ENCODE results near the gene WBP4.
"Not testable (repeated sequence)": the region's sequence is repeated elsewhere in the genome, so short reads cannot be mapped to it uniquely, and the experiment has no call there.

Gene WBP4, protein sequence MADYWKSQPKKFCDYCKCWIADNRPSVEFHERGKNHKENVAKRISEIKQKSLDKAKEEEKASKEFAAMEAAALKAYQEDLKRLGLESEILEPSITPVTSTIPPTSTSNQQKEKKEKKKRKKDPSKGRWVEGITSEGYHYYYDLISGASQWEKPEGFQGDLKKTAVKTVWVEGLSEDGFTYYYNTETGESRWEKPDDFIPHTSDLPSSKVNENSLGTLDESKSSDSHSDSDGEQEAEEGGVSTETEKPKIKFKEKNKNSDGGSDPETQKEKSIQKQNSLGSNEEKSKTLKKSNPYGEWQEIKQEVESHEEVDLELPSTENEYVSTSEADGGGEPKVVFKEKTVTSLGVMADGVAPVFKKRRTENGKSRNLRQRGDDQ

DNA sequence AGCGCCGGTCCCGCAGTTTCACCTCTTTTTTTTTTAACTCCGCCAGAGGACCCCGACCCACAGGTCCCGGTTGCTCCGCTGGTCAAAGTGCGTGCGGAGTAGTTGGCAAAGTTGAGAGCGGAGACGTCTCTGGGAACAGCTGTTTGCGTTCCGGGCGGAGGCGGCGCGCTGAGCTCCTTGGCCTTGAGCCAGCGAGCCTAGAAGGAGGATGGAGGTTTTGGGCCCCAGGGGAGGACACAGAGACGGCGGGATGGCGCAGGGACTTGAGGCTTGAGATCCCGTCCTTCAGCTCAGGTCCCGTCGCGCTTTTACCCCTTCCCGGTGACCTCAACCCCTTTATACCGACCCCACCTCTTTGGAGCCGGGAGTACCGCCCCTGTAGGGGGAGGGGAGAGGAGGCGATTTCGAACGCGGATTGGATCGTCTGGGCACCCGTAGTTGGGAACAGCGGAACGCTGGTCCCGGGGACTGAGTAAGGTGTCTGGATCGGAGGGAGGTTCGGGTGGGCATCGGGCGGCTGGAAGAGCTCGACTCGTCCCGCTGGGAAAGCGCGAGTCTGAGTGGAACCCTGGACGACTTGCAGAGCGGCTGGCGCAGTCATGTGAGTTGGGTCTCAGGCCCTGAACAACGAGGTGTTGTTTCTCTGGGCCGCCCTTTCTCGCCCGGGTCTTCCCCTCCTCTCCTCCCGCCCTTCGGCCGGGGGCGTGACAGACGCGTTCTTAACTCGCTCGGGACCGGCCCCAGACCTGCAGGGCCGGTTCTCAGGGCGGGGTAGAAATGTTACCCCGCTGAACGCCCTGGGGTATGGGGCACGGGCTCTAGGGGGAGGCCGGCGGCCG lies at the start of gene WBP4:
TSS of gene WBP4 (plus strand) at position 435 of the 839 bp plus-strand sequence. CDS start at position 600, 165 bp downstream.
- peak; percentile 87 to 95 for DNase-seq

DNA sequence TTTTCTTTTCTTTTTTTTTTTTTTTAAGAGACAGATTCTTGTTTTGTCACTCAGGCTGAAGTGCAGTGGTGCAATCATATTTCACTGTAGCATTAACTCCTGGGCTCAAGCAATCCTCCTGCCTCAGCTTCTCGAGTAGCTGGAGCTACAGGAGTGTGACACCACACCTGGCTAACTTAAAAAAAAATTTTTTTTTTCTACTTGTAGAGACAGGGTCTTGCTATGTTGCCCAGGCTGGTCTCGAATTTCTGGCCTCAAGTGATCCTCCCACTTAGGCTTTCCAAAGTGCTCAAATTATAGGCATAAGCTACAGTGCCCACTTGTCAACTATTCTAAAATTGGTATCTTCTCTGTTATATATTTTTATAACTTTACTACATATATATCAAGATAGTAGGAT lies 48.8 kb upstream of the WBP4 start:
- no peak for DNase-seq

DNA sequence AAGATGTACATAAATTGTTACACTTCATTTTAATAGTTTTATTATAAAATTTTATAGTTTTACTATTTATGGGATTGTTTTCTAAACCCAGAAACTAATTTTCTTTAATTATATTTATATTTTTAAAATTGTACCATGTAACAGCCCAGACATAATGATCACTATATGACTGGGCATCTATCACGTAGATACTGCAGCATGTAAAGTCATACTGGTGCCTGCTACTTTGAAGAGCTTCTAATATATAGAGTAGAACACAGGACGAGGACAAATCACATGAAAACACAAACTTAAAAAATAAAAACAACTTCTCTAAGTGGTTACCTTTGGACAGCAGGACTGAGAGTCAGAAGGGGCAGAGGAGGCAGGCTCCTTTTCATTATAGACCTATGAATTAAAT lies 47.5 kb upstream of the WBP4 start:
- no peak for DNase-seq

DNA sequence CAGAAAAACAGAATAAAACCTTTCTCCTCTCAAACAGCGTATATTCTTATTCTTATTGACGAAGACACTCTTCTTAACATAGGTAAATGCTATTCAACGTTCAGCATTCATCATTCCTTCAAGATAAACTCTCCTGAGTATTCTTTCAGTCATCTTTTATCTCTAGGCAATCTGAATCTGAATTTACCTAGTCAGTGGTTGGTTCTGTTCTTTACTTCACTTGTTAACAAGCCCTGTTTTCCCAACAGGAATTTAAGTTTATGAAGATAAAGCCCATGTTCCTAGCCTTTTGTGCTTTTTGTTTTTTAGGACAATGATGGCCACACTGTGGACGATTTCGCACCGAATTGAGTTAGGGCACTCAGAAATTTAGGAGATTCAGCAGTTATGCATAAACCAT lies 45.4 kb upstream of the WBP4 start:
- DNase-seq = no peak

DNA sequence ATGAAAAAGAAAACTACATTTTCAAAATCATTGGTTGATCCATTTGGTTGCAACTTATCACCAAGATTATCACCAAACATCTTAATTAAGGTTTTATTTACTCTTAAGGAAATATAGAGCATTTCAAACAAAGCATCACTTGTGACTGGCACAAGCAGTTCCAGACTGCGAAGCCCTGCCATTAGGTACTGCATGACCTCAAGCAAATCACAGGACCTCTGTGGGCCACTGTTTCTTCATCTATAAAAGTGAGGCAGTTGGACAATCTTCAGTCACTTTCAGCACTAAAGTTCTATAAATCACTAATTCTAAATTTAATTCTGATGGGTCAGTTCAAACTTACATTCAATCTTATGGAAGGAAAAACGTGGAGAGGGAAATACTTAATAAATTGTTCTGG lies 44.1 kb upstream of the WBP4 start:
- DNase-seq = no peak

DNA sequence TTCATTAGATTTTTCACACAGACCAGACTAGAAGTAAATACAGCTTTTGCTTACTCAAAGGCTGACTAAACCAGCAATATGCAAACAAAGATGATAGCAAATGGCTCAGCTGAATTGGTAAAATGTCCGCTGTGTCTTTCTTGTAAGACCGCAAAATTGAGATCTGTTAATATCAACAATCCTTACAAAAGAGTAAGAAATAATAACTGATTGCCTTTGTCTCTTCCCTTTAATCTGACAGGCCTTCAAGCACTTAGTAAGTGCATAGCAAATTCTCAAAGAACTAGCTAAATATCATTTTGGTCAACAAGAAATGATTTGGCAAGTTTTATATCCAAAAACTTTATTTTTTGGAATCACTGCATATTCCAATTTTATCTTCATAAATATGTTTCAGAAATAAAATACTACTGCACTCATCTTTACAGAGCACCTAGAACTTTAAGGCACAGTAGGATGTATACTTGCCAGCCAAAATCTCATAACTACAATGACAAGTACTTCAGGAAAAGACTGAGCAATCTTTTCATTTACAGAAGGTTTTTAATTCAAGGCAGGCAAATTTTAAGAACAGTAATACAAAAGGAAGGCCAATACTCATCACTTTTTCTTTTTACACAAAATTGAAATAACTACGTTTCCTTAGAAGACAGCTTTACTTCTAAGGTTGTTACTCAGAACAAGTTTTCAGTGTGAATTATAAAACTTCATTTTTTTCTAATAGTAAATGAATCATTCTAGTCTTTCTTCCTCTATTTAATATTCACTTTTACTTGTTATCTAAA lies 43.3 kb upstream of the WBP4 start:
- no peak for DNase-seq

DNA sequence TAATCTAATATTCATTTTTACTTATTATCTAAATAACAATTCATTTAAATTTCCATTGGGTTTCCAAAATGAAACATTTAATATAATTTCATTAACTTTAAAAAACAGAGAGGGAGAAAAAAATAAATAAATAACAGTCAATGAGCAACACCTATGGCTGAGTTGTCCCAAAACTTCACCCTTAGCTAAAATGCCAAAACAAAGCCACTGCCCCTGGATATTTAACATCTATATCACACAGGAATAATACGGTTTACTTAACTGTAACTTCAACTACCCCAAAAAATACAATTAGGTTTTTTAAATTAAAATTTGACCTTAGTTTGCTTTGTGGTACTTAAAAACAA lies 42.7 kb upstream of the WBP4 start:
- DNase-seq = no peak

DNA sequence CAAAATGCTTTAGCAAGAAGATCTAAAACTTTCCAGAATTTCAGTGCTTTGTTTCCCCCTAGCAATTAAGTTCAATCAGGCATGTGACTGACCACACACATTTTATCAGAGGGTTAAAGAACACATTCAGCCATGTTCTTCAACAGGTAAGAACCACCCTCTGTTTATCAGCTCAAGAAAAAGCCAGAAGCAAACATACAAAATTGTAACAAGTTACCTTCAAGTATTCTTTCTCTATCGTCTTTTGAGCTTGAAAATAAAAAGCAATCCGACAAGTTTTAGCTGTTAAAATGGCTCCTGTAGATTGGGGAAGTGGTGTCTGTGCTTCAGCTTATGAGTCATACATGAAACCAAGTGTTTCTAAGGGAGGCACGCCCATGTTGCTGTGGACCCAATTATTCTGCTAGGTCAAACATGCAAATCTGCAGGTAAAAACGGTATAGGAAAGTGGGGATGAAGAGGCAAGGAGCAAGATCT lies 42.3 kb upstream of the WBP4 start, which contains the start of gene ELF1:
TSS of gene ELF1 (minus strand) at position 306 of the 477 bp plus-strand sequence. CDS start 37,262 bp downstream, outside the sequence.
- DNase-seq = peak; percentile 13 to 42

DNA sequence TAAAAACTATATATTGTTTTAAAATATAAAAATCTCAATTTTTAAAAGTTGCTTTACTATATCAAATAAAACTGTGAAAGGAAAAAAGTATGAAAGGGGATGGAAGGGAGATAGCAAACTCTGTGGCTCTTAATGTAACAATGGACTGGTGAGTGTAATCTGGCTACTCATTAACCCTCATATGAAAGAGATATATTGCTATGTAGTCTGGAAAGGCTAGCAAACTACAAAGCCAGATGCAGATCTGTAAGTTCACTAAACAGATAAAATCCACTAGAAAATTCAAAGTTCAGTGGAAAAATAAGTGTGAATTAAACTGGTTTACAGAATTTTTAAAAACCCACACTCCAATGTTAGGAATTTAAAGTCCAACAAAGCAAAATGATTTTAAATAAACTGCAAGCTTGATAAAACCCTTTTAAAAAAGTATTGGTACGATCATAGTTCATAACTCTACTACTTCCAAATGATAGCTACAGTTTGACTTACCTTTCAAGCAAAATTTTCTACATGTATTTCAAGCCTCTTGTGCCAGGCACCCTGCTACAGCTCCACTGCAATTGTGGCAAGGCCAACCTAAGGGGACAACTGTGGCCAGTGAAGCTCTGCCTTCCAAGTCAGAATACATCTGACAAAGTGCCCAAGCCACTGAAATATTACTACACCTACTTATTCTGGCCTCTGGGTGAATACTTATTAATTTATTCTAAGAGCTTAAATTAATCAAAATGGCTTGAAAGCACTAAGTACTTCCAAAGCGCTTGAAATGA lies 41.5 kb upstream of the WBP4 start:
- no peak for DNase-seq

DNA sequence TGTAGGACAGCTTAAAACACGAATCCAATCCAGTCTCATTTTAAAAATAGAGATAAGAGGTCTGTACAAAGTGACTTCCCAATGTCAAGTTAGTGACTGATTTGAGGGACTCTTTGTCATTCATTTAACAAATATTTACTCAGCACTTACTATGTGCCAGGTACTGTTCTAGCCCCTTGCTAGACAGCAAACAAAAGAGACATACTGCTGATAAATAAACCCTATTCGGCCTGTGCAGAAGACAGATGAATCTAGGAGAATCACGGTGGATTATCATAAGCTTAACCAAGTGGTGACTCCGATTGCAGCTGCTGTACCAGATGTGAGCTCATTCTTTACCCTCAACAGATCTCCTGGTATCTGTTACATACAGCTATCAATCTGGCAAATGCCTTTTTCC lies 35.8 kb upstream of the WBP4 start:
- DNase-seq = no peak

DNA sequence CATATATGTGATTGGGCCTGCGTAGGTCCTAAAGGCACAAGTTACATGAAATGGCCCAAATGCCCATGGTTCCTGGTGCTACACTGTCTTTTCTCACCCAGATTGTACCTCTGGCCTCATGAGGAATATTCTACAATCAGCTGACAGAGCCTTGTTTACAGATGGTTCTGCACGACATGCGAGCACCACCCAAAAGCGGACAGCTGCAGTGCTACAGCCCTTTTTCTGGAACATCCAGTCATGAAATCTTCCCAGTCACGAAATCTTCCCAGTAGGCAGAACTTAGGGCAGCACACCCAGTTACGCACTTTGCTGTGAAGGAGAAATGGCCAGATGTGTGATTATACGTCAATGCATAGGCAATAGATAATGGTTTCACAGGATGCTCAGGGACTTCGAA lies 34.5 kb upstream of the WBP4 start:
- no peak for DNase-seq

DNA sequence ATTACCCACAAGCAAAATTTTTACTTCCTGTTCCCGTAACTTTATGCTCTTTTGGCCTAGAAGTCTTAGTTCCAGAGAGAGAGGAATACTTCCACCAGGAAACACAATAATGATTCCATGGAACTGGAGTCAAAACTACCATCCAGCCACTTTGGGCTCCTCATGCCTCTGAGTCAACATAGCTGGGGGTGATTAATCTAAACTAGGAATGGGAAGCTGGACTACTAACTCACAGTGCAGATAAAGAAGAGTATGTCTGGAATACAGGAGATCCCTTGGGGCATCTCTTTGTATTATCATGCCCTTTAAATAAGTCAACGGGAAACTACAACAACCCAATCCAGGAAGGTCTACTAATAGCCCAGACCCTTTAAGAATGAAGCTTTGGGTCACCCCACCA lies 33.3 kb upstream of the WBP4 start:
- DNase-seq = no peak

DNA sequence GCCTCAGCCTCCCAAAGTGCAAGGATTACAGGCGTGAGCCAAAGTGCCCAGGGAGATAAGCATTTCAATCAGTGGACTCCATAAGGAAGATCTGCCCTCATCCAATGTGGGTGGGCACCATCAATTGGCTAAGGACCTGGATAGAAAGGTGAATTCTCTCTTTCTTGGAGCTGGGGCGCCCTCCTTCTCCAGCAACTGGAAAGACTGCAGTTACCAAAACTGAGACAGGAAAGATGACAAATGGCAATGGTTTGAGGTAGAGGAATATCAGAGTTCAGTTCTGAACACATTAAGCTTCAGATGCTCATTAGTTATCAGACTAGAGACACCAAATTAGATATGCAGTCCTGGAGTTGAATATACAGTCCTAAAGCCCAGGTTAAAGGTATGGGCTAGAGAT lies 31.7 kb upstream of the WBP4 start:
- DNase-seq = no peak

DNA sequence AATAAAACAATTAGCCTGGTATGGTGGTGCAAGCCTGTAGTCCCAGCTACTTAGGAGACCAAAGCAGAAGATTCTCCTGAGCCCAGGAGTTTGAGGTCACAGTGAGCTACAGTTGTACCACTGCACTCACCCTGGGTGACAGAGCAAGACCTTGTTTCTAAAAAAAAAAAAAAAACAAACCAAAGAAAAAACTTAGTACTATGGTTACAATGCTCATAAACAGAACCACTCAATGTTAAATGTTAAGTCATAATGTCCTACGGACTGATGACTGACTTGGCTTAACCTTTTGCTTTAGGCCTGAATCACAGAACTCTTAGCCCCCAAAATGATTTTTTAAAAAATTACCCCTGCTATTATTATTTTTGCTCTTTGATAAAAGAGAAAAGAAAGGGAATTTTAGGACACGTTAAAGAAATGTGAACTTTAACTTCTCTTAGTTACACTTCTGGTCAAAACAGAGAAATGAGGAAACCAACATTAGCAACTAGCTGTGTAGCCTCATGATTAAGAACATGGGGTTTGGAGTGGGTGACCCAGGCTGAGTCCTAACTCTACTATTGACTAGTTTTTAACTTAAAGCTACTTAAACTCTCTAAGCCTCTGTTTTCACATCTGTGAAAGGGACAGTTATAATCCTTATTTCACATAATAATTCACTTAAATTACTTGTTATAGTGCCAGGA lies 28.5 kb upstream of the WBP4 start:
- no peak for DNase-seq

DNA sequence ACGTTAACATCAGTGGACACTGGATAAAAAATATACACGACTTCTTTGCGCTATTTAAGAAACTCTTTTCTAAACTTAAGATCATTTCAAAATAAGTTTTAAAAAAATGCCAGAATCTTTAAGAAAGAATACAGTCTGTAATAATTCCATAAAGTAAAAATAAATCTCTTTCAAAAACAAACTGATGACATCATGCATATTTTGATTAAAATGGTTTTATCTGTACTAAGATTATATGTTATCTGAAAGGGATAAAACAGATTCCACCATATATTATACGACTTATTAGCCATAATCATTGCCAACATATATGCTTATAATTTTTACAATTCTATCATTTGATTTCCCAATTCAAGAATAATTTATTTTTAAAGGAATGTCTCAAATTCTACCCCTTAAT lies 26.9 kb upstream of the WBP4 start:
- DNase-seq = no peak

DNA sequence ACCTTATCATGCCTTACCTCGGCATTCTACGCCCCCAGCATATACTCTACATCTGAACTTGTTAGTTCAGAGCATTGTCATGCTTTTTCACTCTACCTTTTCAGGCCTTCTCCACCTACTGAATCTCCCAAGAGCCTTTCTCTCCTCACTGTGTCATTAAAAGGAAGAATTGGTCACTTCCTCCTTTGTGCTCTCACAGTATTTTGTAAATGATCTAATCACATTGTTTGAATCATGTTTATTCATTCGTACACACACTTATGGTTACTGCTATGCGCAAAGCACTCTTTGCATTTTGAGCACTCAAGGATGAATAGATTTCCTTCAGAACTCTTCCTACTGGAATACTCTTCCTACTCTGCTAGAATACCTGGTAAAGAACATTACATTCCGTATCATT lies 26.4 kb upstream of the WBP4 start:
- no peak for DNase-seq

DNA sequence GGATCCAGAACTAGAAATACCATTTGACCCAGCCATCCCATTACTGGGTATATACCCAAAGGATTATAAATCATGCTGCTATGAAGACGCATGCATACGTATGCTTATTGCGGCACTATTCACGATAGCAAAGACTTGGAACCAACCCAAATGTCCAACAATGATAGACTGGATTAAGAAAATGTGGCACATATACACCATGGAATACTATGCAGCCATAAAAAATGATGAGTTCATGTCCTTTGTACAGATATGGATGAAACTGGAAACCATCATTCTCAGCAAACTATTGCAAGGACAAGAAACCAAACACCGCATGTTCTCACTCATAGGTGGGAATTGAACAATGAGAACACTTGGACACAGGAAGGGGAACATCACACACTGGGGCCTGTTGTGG lies 24.8 kb upstream of the WBP4 start:
- not testable (repeated sequence) for DNase-seq

DNA sequence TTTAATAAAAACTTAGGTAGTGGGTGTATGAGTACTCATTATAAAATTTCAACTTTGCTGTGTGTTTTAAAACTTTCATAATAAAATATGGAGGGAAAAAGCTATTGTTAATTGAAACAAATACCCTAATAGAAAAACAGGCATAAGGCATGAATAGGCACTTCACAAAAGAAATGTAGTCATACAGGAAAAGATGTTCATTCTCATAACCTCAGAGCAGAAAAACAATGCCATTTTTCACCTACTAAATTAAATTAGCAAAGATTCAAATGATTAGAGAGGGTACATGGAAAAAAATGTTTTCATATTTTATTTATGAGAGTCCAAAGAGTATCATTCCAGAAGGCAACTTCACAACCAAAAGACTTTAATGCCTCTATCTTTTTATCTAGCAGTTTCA lies 21.6 kb upstream of the WBP4 start:
- no peak for DNase-seq

DNA sequence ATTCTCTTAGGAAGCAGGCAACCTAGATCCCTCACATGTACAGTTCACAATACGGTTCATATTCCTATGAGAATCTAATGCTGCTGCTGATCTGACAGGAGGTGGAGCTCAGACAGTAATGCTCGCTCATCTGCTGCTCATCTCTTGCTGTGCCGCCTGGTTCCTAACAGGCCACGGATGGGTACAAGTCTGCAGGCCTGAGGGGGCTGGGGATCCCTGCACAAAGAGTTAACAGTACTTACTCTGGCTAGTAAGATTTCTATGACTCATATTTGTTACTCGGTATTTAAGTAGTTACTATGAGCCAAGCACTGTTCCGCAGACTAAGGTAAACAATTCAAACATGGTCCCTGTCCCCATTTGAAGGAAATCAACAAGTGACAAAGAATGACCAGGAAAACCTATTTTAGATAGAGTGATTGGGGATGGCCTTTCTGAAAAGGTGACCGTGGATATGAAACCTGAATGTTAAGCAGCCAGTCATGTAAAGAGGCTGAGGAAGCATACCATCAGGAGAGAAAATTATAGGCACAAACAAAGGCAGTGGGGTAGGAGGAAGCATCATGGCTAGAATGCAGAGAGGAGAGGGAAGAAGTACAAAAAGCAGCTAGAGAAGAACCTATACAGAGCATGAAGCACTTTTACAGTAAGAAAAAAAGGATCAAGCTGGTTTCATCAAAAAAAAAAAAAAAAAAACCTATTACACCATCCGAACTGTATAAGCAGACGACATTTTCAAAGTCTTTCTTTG lies 20.6 kb upstream of the WBP4 start:
- no peak for DNase-seq

DNA sequence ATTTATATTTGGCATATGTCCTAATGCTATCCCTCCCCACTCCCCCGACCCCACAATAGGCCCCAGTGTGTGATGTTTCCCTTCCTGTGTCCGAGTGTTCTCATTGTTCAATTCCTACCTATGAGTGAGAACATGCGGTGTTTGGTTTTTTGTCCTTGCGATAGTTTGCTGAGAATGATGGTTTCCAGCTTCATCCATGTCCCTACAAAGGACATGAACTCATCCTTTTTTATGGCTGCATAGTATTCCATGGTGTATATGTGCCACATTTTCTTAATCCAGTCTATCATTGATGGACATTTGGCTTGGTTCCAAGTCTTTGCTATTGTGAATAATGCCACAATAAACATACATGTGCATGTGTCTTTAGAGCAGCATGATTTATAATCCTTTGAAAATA lies 18.9 kb upstream of the WBP4 start:
- not testable (repeated sequence) for DNase-seq

DNA sequence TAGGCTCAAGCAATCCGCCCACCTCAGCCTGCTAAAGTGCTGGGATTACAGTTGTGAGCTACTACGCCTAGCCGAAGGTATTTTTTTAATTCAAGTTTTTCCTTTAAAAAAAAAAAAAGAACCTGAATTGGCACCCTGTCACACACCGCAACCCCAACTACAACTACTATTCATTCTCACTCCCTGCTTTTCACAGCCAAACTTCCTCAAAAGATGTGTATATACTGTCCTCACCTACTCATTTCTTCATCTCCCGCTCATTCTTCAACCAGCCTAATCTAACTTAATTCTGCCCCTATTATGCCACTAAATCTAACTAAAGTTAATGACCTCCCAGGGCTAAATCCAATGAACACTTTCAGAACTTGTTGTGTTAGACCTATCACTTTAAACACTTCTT lies 12.7 kb upstream of the WBP4 start:
- no peak for DNase-seq

All from SW 1271 (cell line).